ENCODE results near the gene SELPLG.
A peak's percentile ranks its signal among the peaks of the same experiment; 100 is the strongest.
"Not testable (repeated sequence)": the region's sequence is repeated elsewhere in the genome, so short reads cannot be mapped to it uniquely, and the experiment has no call there.

The SELPLG gene

GRCh38 chr12:108655812-108656175 lies 22.1 kb upstream of the SELPLG start:
- DNase-seq: not testable (repeated sequence)

GRCh38 chr12:108654622-108655021 lies 20.9 kb upstream of the SELPLG start:
- DNase-seq: not testable (repeated sequence)

GRCh38 chr12:108653922-108654321 lies 20.2 kb upstream of the SELPLG start:
- DNase-seq: no peak

GRCh38 chr12:108653082-108653516 lies 19.4 kb upstream of the SELPLG start:
- DNase-seq: no peak

GRCh38 chr12:108650083-108650482 lies 16.4 kb upstream of the SELPLG start:
- DNase-seq: no peak

- DNase-seq: no peak
Measured at GRCh38 chr12:108649669-108650068, 16.0 kb upstream of the SELPLG start.

GRCh38 chr12:108649126-108649525 lies 15.4 kb upstream of the SELPLG start:
- DNase-seq: no peak

- no peak for DNase-seq
Measured at GRCh38 chr12:108648371-108648770, 14.7 kb upstream of the SELPLG start.

GRCh38 chr12:108647585-108648287 lies 14.0 kb upstream of the SELPLG start:
- DNase-seq: no peak

GRCh38 chr12:108646600-108647579 lies 13.2 kb upstream of the SELPLG start:
- DNase-seq: peak in 1 of 2 donors; percentile 36

- no peak for DNase-seq
Measured at GRCh38 chr12:108645686-108646599, 12.2 kb upstream of the SELPLG start.

- no peak for DNase-seq
Measured at GRCh38 chr12:108644811-108645120, 11.1 kb upstream of the SELPLG start.

GRCh38 chr12:108643941-108644810 lies 10.5 kb upstream of the SELPLG start:
- no peak for DNase-seq

- no peak for DNase-seq
Measured at GRCh38 chr12:108642899-108643654, 9.4 kb upstream of the SELPLG start.

- DNase-seq: no peak
Measured at GRCh38 chr12:108642269-108642870, 8.7 kb upstream of the SELPLG start.

GRCh38 chr12:108641446-108642268 lies 8.0 kb upstream of the SELPLG start:
- DNase-seq: no peak

- DNase-seq: no peak
Measured at GRCh38 chr12:108640802-108641445, 7.2 kb upstream of the SELPLG start.

- DNase-seq: no peak
Measured at GRCh38 chr12:108638997-108639822, 5.5 kb upstream of the SELPLG start.
